ENCODE results near the gene MBTPS1.

The MBTPS1 gene

GRCh38 chr16:84068041-84068440, 48.7 kb downstream of the MBTPS1 start:
- Histone ChIP-seq H3K27ac (ENCODE audit: low read depth in 2 of 2, low read length in 2 of 2) (no peak overlapping the region), H3K4me1 (ENCODE audit: control insufficient read depth in 2 of 2, insufficient read depth in 2 of 2, low read length in 2 of 2) (no peaks in the 10 kb centered on the region), H3K9ac (ENCODE audit: low read depth in 1 of 2, low read length in 2 of 2) (no peak overlapping the region), H3K9me3 (ENCODE audit: control insufficient read depth in 2 of 2, low read length in 2 of 2) (no peaks in the 10 kb centered on the region), H3K36me3 (ENCODE audit: control insufficient read depth in 2 of 2, insufficient read depth in 2 of 2, low read length in 2 of 2) (peaks cover 65 to 76% of the 10 kb centered on the region in 2 donors), H3K4me3 (ENCODE audit: low read length in 2 of 2) (no peak overlapping the region), H3K27me3 (ENCODE audit: control insufficient read depth in 2 of 2, insufficient read depth in 2 of 2, low read length in 2 of 2) (no peaks in the 10 kb centered on the region)

- H3K4me1 ChIP-seq (ENCODE audit: control insufficient read depth in 2 of 2, insufficient read depth in 2 of 2, low read length in 2 of 2), result no peaks in the 10 kb centered on the region
- H3K36me3 ChIP-seq (ENCODE audit: control insufficient read depth in 2 of 2, insufficient read depth in 2 of 2, low read length in 2 of 2), result peaks cover 67 to 78% of the 10 kb centered on the region in 2 donors
- no peak overlapping the region for H3K9ac ChIP-seq (ENCODE audit: low read depth in 1 of 2, low read length in 2 of 2)
- no peak overlapping the region for H3K27ac ChIP-seq (ENCODE audit: low read depth in 2 of 2, low read length in 2 of 2)
- no peaks in the 10 kb centered on the region for H3K9me3 ChIP-seq (ENCODE audit: control insufficient read depth in 2 of 2, low read length in 2 of 2)
- no peaks in the 10 kb centered on the region for H3K27me3 ChIP-seq (ENCODE audit: control insufficient read depth in 2 of 2, insufficient read depth in 2 of 2, low read length in 2 of 2)
- H3K4me3 ChIP-seq (ENCODE audit: low read length in 2 of 2), result no peak overlapping the region
These were observed 49.1 kb downstream of the MBTPS1 start for GRCh38 chr16:84067640-84068039.

- peaks cover 68 to 80% of the 10 kb centered on the region in 2 donors for H3K36me3 ChIP-seq (ENCODE audit: control insufficient read depth in 2 of 2, insufficient read depth in 2 of 2, low read length in 2 of 2)
- no peaks in the 10 kb centered on the region for H3K27me3 ChIP-seq (ENCODE audit: control insufficient read depth in 2 of 2, insufficient read depth in 2 of 2, low read length in 2 of 2)
- H3K4me3 ChIP-seq (ENCODE audit: low read length in 2 of 2), result no peak overlapping the region
- H3K27ac ChIP-seq (ENCODE audit: low read depth in 2 of 2, low read length in 2 of 2), result no peak overlapping the region
- H3K4me1 ChIP-seq (ENCODE audit: control insufficient read depth in 2 of 2, insufficient read depth in 2 of 2, low read length in 2 of 2), result no peaks in the 10 kb centered on the region
- no peak overlapping the region for H3K9ac ChIP-seq (ENCODE audit: low read depth in 1 of 2, low read length in 2 of 2)
- H3K9me3 ChIP-seq (ENCODE audit: control insufficient read depth in 2 of 2, low read length in 2 of 2), result no peaks in the 10 kb centered on the region
These were observed 51.1 kb downstream of the MBTPS1 start for GRCh38 chr16:84065536-84066132.

DNA sequence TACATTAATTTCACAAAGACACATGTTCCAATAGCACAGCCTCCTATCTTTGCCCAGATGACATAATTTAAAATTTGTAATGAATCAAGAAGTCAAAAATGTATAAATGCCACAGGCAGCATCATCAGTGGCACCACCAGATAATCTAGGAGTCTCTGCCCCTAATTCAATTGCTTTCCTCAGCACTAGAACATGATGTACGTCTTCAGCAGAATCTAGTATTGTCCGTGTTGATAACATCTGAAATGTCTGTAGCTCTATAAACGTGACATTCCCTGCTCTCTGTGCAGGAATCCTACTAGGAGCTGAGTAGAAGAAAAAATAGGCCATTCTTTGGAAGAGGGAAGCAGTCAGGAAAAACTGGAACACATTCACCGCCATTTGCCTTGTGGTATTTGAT, 52.8 kb downstream of the MBTPS1 start:
- no peak overlapping the region for H3K4me3 ChIP-seq (ENCODE audit: low read length in 2 of 2)
- H3K36me3 ChIP-seq (ENCODE audit: control insufficient read depth in 2 of 2, insufficient read depth in 2 of 2, low read length in 2 of 2), result peaks cover 67 to 79% of the 10 kb centered on the region in 2 donors
- H3K9me3 ChIP-seq (ENCODE audit: control insufficient read depth in 2 of 2, low read length in 2 of 2), result no peaks in the 10 kb centered on the region
- no peak overlapping the region for H3K9ac ChIP-seq (ENCODE audit: low read depth in 1 of 2, low read length in 2 of 2)
- H3K4me1 ChIP-seq (ENCODE audit: control insufficient read depth in 2 of 2, insufficient read depth in 2 of 2, low read length in 2 of 2), result no peaks in the 10 kb centered on the region
- no peaks in the 10 kb centered on the region for H3K27me3 ChIP-seq (ENCODE audit: control insufficient read depth in 2 of 2, insufficient read depth in 2 of 2, low read length in 2 of 2)
- H3K27ac ChIP-seq (ENCODE audit: low read depth in 2 of 2, low read length in 2 of 2), result no peak overlapping the region

GRCh38 chr16:84062734-84063640, 53.8 kb downstream of the MBTPS1 start:
- no peaks in the 10 kb centered on the region for H3K9me3 ChIP-seq (ENCODE audit: control insufficient read depth in 2 of 2, low read length in 2 of 2)
- H3K4me3 ChIP-seq (ENCODE audit: low read length in 2 of 2), result no peak overlapping the region
- no peak overlapping the region for H3K9ac ChIP-seq (ENCODE audit: low read depth in 1 of 2, low read length in 2 of 2)
- H3K27me3 ChIP-seq (ENCODE audit: control insufficient read depth in 2 of 2, insufficient read depth in 2 of 2, low read length in 2 of 2), result no peaks in the 10 kb centered on the region
- H3K27ac ChIP-seq (ENCODE audit: low read depth in 2 of 2, low read length in 2 of 2), result no peak overlapping the region
- peaks cover 67 to 79% of the 10 kb centered on the region in 2 donors for H3K36me3 ChIP-seq (ENCODE audit: control insufficient read depth in 2 of 2, insufficient read depth in 2 of 2, low read length in 2 of 2)
- H3K4me1 ChIP-seq (ENCODE audit: control insufficient read depth in 2 of 2, insufficient read depth in 2 of 2, low read length in 2 of 2), result no peaks in the 10 kb centered on the region

DNA sequence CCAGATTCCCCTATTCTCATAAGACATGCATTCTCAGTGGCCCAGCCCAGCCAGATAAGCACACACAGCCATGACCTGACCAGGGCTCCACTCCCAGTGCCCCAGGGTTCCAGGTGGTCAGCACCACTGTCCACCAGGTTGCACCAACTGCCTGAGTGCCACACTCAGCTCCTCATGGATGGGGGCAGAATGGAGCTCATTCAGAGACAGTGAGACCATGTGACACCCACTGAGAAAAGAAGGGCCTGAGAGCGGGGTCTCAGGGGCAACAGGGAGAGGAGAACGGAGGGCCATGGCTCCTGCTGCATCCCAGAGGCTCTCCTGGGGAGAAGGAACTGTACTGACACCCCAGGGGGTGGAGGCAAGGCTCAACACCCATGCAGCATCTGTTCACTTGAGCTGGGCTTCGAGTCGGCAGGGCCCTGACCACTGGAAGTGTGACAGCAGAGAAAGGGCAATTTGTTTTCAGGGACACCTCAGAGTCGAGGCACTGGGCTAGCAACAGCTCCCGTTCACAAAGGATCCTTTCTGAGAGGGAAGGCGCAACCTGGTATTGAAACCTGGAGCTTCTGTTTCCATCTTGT, 55.4 kb downstream of the MBTPS1 start:
- Histone ChIP-seq H3K36me3 (ENCODE audit: control insufficient read depth in 2 of 2, insufficient read depth in 2 of 2, low read length in 2 of 2) (peaks cover 70 to 78% of the 10 kb centered on the region in 2 donors), H3K27me3 (ENCODE audit: control insufficient read depth in 2 of 2, insufficient read depth in 2 of 2, low read length in 2 of 2) (no peaks in the 10 kb centered on the region), H3K4me3 (ENCODE audit: low read length in 2 of 2) (no peak overlapping the region), H3K4me1 (ENCODE audit: control insufficient read depth in 2 of 2, insufficient read depth in 2 of 2, low read length in 2 of 2) (no peaks in the 10 kb centered on the region), H3K9me3 (ENCODE audit: control insufficient read depth in 2 of 2, low read length in 2 of 2) (no peaks in the 10 kb centered on the region), H3K9ac (ENCODE audit: low read depth in 1 of 2, low read length in 2 of 2) (no peak overlapping the region), H3K27ac (ENCODE audit: low read depth in 2 of 2, low read length in 2 of 2) (no peak overlapping the region)

DNA sequence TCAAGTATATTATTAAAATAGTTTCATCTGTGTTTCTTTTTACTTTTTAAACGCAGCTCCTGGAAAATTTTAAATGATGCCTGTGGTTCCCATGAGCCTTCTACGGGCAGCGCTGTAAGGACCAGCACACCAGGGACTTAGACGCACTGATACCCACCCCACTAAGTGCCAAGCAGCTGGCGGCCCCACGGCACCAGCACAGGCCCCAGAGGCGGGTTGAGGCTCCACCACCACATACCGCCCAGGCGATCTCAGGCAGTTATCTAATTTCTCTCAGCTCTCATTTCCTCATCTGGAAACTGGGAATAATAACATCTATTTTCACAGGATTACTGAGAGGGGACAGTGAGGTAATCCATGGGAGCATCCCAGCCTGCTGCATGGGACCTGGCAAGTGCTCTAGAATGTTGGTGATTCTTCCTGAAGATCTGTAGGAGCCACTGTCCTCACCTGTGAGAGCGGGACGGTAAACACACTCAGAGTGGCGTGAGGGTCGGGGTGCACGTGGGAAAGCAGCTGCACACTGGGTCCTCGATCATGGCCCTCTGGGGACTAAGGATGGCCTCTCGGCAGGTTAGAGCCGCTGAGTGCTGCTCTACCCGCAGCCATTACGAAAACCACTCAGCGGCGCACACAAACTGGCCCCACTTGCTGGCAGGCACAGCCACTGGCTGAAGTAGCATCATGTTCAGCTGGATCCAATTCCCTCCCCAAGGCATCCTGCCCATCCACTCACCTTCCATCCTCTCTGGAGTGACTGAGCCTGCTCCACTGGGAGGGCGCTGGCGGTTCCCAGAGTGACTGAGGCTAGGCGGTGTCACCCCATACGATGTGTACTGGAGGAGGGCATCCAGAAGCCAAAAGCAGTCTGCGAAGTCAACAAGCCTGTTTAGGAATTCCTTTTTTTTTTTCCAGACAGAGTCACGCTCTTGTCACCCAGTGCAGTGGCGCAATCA, 56.5 kb downstream of the MBTPS1 start:
- Histone ChIP-seq H3K27me3 (ENCODE audit: control insufficient read depth in 2 of 2, insufficient read depth in 2 of 2, low read length in 2 of 2) (no peaks in the 10 kb centered on the region), H3K9ac (ENCODE audit: low read depth in 1 of 2, low read length in 2 of 2) (no peak overlapping the region), H3K27ac (ENCODE audit: low read depth in 2 of 2, low read length in 2 of 2) (no peak overlapping the region), H3K4me3 (ENCODE audit: low read length in 2 of 2) (no peak overlapping the region), H3K36me3 (ENCODE audit: control insufficient read depth in 2 of 2, insufficient read depth in 2 of 2, low read length in 2 of 2) (peaks cover 76 to 81% of the 10 kb centered on the region in 2 donors), H3K4me1 (ENCODE audit: control insufficient read depth in 2 of 2, insufficient read depth in 2 of 2, low read length in 2 of 2) (no peaks in the 10 kb centered on the region), H3K9me3 (ENCODE audit: control insufficient read depth in 2 of 2, low read length in 2 of 2) (no peaks in the 10 kb centered on the region)

DNA sequence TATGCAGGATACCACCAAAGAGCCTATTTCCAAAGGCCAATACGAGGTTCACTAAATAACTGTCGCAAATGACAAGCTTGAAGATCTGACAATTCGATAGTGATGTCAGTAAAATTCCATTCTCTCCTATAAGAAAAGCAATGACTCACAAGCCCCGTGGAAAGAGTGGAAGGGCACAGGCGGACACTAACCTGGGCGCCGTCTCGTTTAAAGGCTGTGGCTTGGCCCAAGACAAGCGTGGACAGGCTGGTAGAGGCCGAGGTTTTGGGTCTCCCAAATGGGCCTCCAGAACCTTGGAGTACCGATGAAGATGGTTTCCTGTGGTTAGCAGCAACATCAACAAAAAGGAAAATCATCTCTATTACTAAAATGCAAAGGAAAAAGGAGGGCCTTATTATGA, 57.6 kb downstream of the MBTPS1 start:
- Histone ChIP-seq H3K4me1 (ENCODE audit: control insufficient read depth in 2 of 2, insufficient read depth in 2 of 2, low read length in 2 of 2) (no peaks in the 10 kb centered on the region), H3K27me3 (ENCODE audit: control insufficient read depth in 2 of 2, insufficient read depth in 2 of 2, low read length in 2 of 2) (no peaks in the 10 kb centered on the region), H3K9me3 (ENCODE audit: control insufficient read depth in 2 of 2, low read length in 2 of 2) (no peaks in the 10 kb centered on the region), H3K4me3 (ENCODE audit: low read length in 2 of 2) (no peak overlapping the region), H3K9ac (ENCODE audit: low read depth in 1 of 2, low read length in 2 of 2) (no peak overlapping the region), H3K27ac (ENCODE audit: low read depth in 2 of 2, low read length in 2 of 2) (no peak overlapping the region), H3K36me3 (ENCODE audit: control insufficient read depth in 2 of 2, insufficient read depth in 2 of 2, low read length in 2 of 2) (peaks cover 83 to 88% of the 10 kb centered on the region in 2 donors)

DNA sequence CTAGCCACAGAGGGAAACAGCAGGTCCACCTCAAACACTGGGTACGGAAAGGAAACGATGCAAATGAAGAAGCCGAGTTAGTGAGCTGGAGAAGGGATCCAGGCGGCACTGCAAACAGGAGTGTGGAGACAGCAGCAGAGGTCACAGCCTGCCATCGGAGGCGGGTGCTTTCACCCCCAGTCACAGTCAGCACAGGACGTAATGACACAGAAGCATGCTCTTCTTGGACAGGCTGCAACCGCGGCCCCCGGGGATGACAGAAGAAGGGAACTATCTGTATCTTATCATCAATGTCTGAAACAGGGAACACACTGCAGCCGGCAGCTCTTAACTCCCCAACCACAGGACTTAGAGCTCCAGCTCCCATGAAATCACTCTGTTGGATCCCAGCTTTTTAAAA, 58.1 kb downstream of the MBTPS1 start:
- peaks cover 85 to 90% of the 10 kb centered on the region in 2 donors for H3K36me3 ChIP-seq (ENCODE audit: control insufficient read depth in 2 of 2, insufficient read depth in 2 of 2, low read length in 2 of 2)
- H3K27ac ChIP-seq (ENCODE audit: low read depth in 2 of 2, low read length in 2 of 2), result no peak overlapping the region

More for the DNA sequence above, 58.1 kb downstream of the MBTPS1 start:
- Histone ChIP-seq H3K9me3 (ENCODE audit: control insufficient read depth in 2 of 2, low read length in 2 of 2) (no peaks in the 10 kb centered on the region), H3K9ac (ENCODE audit: low read depth in 1 of 2, low read length in 2 of 2) (no peak overlapping the region), H3K4me1 (ENCODE audit: control insufficient read depth in 2 of 2, insufficient read depth in 2 of 2, low read length in 2 of 2) (no peaks in the 10 kb centered on the region), H3K4me3 (ENCODE audit: low read length in 2 of 2) (no peak overlapping the region), H3K27me3 (ENCODE audit: control insufficient read depth in 2 of 2, insufficient read depth in 2 of 2, low read length in 2 of 2) (no peaks in the 10 kb centered on the region)

All from mucosa of rectum (tissue), 2 donors.